Mesendoderm (in vitro differentiated cells): ENCODE measurements around the gene C2orf76.

Experiments used
- DNase-seq: peaks from one replicate; pipeline ENCODE4 v3.0.0; 2013
- H2AK5ac ChIP-seq: 2 replicates; pipeline ENCODE4 v1.6.1; 2013; ENCODE audit warnings: low read length, inconsistent platforms
- H2BK120ac ChIP-seq: 2 replicates; pipeline ENCODE4 v1.6.1; 2013; ENCODE audit warnings: low read depth, mild to moderate bottlenecking, low read length, moderate library complexity, mixed read lengths
- H2BK15ac ChIP-seq: replicated peaks from 2 replicates; pipeline ENCODE4 v1.6.1; 2013; ENCODE audit warnings: low read depth, mild to moderate bottlenecking, moderate library complexity
- H2BK5ac ChIP-seq: 2 replicates; pipeline ENCODE4 v1.6.1; 2013; ENCODE audit warnings: low read length, inconsistent platforms
- H3K18ac ChIP-seq: 2 replicates; pipeline ENCODE4 v1.6.1; 2013; ENCODE audit warnings: mild to moderate bottlenecking, low read length, mixed read lengths
- H3K23ac ChIP-seq: one replicate; pipeline ENCODE4 v1.6.1; 2013; ENCODE audit warnings: low read length
- H3K27ac ChIP-seq: 2 replicates; pipeline ENCODE4 v1.5.1; 2013; ENCODE audit warnings: low read depth, mild to moderate bottlenecking, inconsistent platforms, low read length, moderate library complexity
- H3K27me3 ChIP-seq: 2 replicates; pipeline ENCODE4 v1.6.1; 2013; ENCODE audit warnings: low read length, control low read depth, mild to moderate bottlenecking, inconsistent platforms; ENCODE audit not compliant: insufficient read depth, poor library complexity
- H3K36me3 ChIP-seq: 2 replicates; pipeline ENCODE4 v1.6.1; 2013; ENCODE audit warnings: low read length, inconsistent platforms; ENCODE audit not compliant: control insufficient read depth, insufficient read depth
- H3K4ac ChIP-seq: one replicate; pipeline ENCODE4 v1.6.1; 2013; ENCODE audit warnings: low read depth, mild to moderate bottlenecking, low read length, moderate library complexity
- H3K4me1 ChIP-seq: 2 replicates; pipeline ENCODE4 v1.6.1; 2013; ENCODE audit warnings: low read depth, low read length, inconsistent platforms; ENCODE audit not compliant: control insufficient read depth
- H3K4me2 ChIP-seq: 2 replicates; pipeline ENCODE4 v1.6.1; 2013; ENCODE audit warnings: low read length
- H3K4me3 ChIP-seq: 2 replicates; pipeline ENCODE4 v1.5.1; 2013; ENCODE audit warnings: mild to moderate bottlenecking, low read length
- H3K56ac ChIP-seq: one replicate; pipeline ENCODE4 v1.6.1; 2013; ENCODE audit warnings: low read length
- H3K79me1 ChIP-seq: 2 replicates; pipeline ENCODE4 v1.6.1; 2013; ENCODE audit warnings: low read length, inconsistent platforms
- H3K79me2 ChIP-seq: 2 replicates; pipeline ENCODE4 v1.6.1; 2013; ENCODE audit warnings: mild to moderate bottlenecking, low read length; ENCODE audit not compliant: control insufficient read depth, insufficient read depth
- H3K9ac ChIP-seq: 2 replicates; pipeline ENCODE4 v1.6.1; 2013; ENCODE audit warnings: low read length, inconsistent platforms
- H4K5ac ChIP-seq: one replicate; pipeline ENCODE4 v1.6.1; 2013; ENCODE audit warnings: low read length
- H4K8ac ChIP-seq: one replicate; pipeline ENCODE4 v1.6.1; 2013; ENCODE audit warnings: low read depth, mild to moderate bottlenecking, control low read depth, low read length, moderate library complexity
- WGBS: extraction: QIAGEN DNeasy Blood & Tissue Kit; methylation state at CpG from one replicate; pipeline ENCODE4 v1.1.7; 2013; ENCODE audit warnings: low lambda C conversion rate, missing lambda C conversion rate; ENCODE audit not compliant: insufficient coverage; ENCODE audit errors: extremely low coverage; 5-methylcytosine and 5-hydroxymethylcytosine counted together

The C2orf76 gene

GRCh38 chr2:119319593-119319992 lies 47.0 kb downstream of the C2orf76 start:
- no peak overlapping the region for H3K4me2 ChIP-seq
- H3K4me1 ChIP-seq: no peaks in the 10 kb centered on the region
- H2AK5ac ChIP-seq: no peak overlapping the region
- H4K8ac ChIP-seq: no peak overlapping the region
- no peaks in the 10 kb centered on the region for H3K79me1 ChIP-seq
- no peak overlapping the region for H3K4ac ChIP-seq
- no peak overlapping the region for H2BK5ac ChIP-seq
- H3K9ac ChIP-seq: no peak overlapping the region
- DNase-seq: no peak
- H3K36me3 ChIP-seq: no peaks in the 10 kb centered on the region
- H4K5ac ChIP-seq: no peak overlapping the region
- H3K79me2 ChIP-seq: no peaks in the 10 kb centered on the region
- no peak overlapping the region for H3K4me3 ChIP-seq
- no peak overlapping the region for H3K18ac ChIP-seq
- H3K56ac ChIP-seq: no peak overlapping the region
- no peak overlapping the region for H2BK120ac ChIP-seq
- no peak overlapping the region for H2BK15ac ChIP-seq
- no CpG with 5 or more reads among the region's 7 CpGs for WGBS
- no peak overlapping the region for H3K27ac ChIP-seq
- H3K23ac ChIP-seq: no peak overlapping the region
- no peaks in the 10 kb centered on the region for H3K27me3 ChIP-seq

GRCh38 chr2:119317554-119317953 lies 49.1 kb downstream of the C2orf76 start:
- H3K56ac ChIP-seq: no peak overlapping the region
- no peak overlapping the region for H3K4me3 ChIP-seq
- H2BK120ac ChIP-seq: no peak overlapping the region
- H4K5ac ChIP-seq: no peak overlapping the region
- DNase-seq: no peak
- no peak overlapping the region for H3K23ac ChIP-seq
- H3K4me1 ChIP-seq: no peaks in the 10 kb centered on the region
- H3K27ac ChIP-seq: no peak overlapping the region
- no peak overlapping the region for H2AK5ac ChIP-seq
- no peak overlapping the region for H2BK15ac ChIP-seq
- H3K79me1 ChIP-seq: no peaks in the 10 kb centered on the region
- no peak overlapping the region for H3K4me2 ChIP-seq
- no peak overlapping the region for H4K8ac ChIP-seq
- no peak overlapping the region for H3K4ac ChIP-seq
- H3K36me3 ChIP-seq: no peaks in the 10 kb centered on the region
- no peak overlapping the region for H3K9ac ChIP-seq
- H3K18ac ChIP-seq: no peak overlapping the region
- H3K79me2 ChIP-seq: no peaks in the 10 kb centered on the region
- H2BK5ac ChIP-seq: no peak overlapping the region
- no peaks in the 10 kb centered on the region for H3K27me3 ChIP-seq
- no CpG with 5 or more reads among the region's 1 CpG for WGBS

GRCh38 chr2:119316066-119316465 lies 50.6 kb downstream of the C2orf76 start:
- Histone ChIP-seq H3K23ac (no peak overlapping the region), H3K9ac (no peak overlapping the region), H2BK5ac (no peak overlapping the region), H4K5ac (no peak overlapping the region), H2BK15ac (no peak overlapping the region), H3K36me3 (no peaks in the 10 kb centered on the region), H3K4me1 (no peaks in the 10 kb centered on the region), H3K79me1 (no peaks in the 10 kb centered on the region), H3K4me2 (no peak overlapping the region), H3K79me2 (no peaks in the 10 kb centered on the region), H3K4ac (no peak overlapping the region), H4K8ac (no peak overlapping the region), H3K27me3 (no peaks in the 10 kb centered on the region), H3K56ac (no peak overlapping the region), H3K27ac (no peak overlapping the region), H2BK120ac (no peak overlapping the region), H3K4me3 (no peak overlapping the region), H2AK5ac (no peak overlapping the region), H3K18ac (no peak overlapping the region)
- no CpG with 5 or more reads among the region's 3 CpGs for WGBS
- no peak for DNase-seq

- H2AK5ac ChIP-seq: no peak overlapping the region
- H3K4ac ChIP-seq: no peak overlapping the region
- WGBS: no CpG with 5 or more reads among the region's 4 CpGs
- H3K27me3 ChIP-seq: peaks cover 2% of the 10 kb centered on the region
- H3K4me1 ChIP-seq: no peaks in the 10 kb centered on the region
- no peaks in the 10 kb centered on the region for H3K79me2 ChIP-seq
- H4K5ac ChIP-seq: no peak overlapping the region
- DNase-seq: no peak
- H3K9ac ChIP-seq: no peak overlapping the region
- no peaks in the 10 kb centered on the region for H3K36me3 ChIP-seq
- H3K4me3 ChIP-seq: no peak overlapping the region
- no peak overlapping the region for H2BK5ac ChIP-seq
- no peak overlapping the region for H3K4me2 ChIP-seq
- no peak overlapping the region for H3K18ac ChIP-seq
- no peak overlapping the region for H3K27ac ChIP-seq
- no peak overlapping the region for H2BK120ac ChIP-seq
- no peak overlapping the region for H2BK15ac ChIP-seq
- H3K56ac ChIP-seq: no peak overlapping the region
- no peaks in the 10 kb centered on the region for H3K79me1 ChIP-seq
- H4K8ac ChIP-seq: no peak overlapping the region
- H3K23ac ChIP-seq: no peak overlapping the region
Observed at GRCh38 chr2:119315241-119315925, 51.3 kb downstream of the C2orf76 start.

GRCh38 chr2:119311831-119312230 lies 54.8 kb downstream of the C2orf76 start:
- no peak overlapping the region for H2BK15ac ChIP-seq
- no CpG with 5 or more reads among the region's 9 CpGs for WGBS
- no peak for DNase-seq
- no peak overlapping the region for H3K18ac ChIP-seq
- H2AK5ac ChIP-seq: no peak overlapping the region
- H4K8ac ChIP-seq: no peak overlapping the region
- no peak overlapping the region for H3K4me3 ChIP-seq
- no peak overlapping the region for H3K23ac ChIP-seq
- no peak overlapping the region for H3K56ac ChIP-seq
- H3K79me1 ChIP-seq: no peaks in the 10 kb centered on the region
- H3K4ac ChIP-seq: no peak overlapping the region
- H2BK120ac ChIP-seq: no peak overlapping the region
- no peaks in the 10 kb centered on the region for H3K4me1 ChIP-seq
- no peak overlapping the region for H4K5ac ChIP-seq
- peaks cover 2% of the 10 kb centered on the region for H3K27me3 ChIP-seq
- H2BK5ac ChIP-seq: no peak overlapping the region
- no peaks in the 10 kb centered on the region for H3K36me3 ChIP-seq
- H3K27ac ChIP-seq: no peak overlapping the region
- no peak overlapping the region for H3K4me2 ChIP-seq
- H3K79me2 ChIP-seq: no peaks in the 10 kb centered on the region
- no peak overlapping the region for H3K9ac ChIP-seq

GRCh38 chr2:119311371-119311770 lies 55.3 kb downstream of the C2orf76 start:
- WGBS: no CpG with 5 or more reads among the region's 5 CpGs
- no peaks in the 10 kb centered on the region for H3K79me1 ChIP-seq
- H2BK120ac ChIP-seq: no peak overlapping the region
- H2AK5ac ChIP-seq: no peak overlapping the region
- no peak overlapping the region for H4K8ac ChIP-seq
- H3K23ac ChIP-seq: no peak overlapping the region
- H2BK5ac ChIP-seq: no peak overlapping the region
- no peaks in the 10 kb centered on the region for H3K36me3 ChIP-seq
- no peak overlapping the region for H3K56ac ChIP-seq
- no peak overlapping the region for H3K4me3 ChIP-seq
- H3K4ac ChIP-seq: no peak overlapping the region
- H3K9ac ChIP-seq: no peak overlapping the region
- peak; percentile 64 for DNase-seq
- peaks cover 2% of the 10 kb centered on the region for H3K27me3 ChIP-seq
- no peak overlapping the region for H4K5ac ChIP-seq
- no peak overlapping the region for H2BK15ac ChIP-seq
- H3K4me1 ChIP-seq: no peaks in the 10 kb centered on the region
- H3K18ac ChIP-seq: no peak overlapping the region
- H3K79me2 ChIP-seq: no peaks in the 10 kb centered on the region
- no peak overlapping the region for H3K4me2 ChIP-seq
- no peak overlapping the region for H3K27ac ChIP-seq
